NCI-H1436 (cell line): ENCODE measurements around the gene DGKG.

ENCODE experiments used
- DNase-seq: peaks from one replicate; lab custom pipeline; 2025; lab: John Stamatoyannopoulos, UW

Gene DGKG

GRCh38 chr3:186171521-186171920, 190.5 kb downstream of the DGKG start:
- DNase-seq = no peak

GRCh38 chr3:186170516-186170915, 191.5 kb downstream of the DGKG start:
- no peak for DNase-seq

- DNase-seq = no peak
Measured at GRCh38 chr3:186169379-186169778, 192.7 kb downstream of the DGKG start.

GRCh38 chr3:186168976-186169375, 193.1 kb downstream of the DGKG start:
- DNase-seq = no peak

- DNase-seq = no peak
Measured at GRCh38 chr3:186167646-186168395, 194.2 kb downstream of the DGKG start.

GRCh38 chr3:186166491-186167288, 195.3 kb downstream of the DGKG start:
- DNase-seq = no peak

- no peak for DNase-seq
Measured at GRCh38 chr3:186166036-186166435, 196.0 kb downstream of the DGKG start.

- no peak for DNase-seq
Measured at GRCh38 chr3:186165331-186165730, 196.7 kb downstream of the DGKG start.

GRCh38 chr3:186164696-186165095, 197.3 kb downstream of the DGKG start:
- DNase-seq = no peak

GRCh38 chr3:186162221-186162620, 199.8 kb downstream of the DGKG start:
- DNase-seq = no peak

- no peak for DNase-seq
Measured at GRCh38 chr3:186160691-186161243, 201.3 kb downstream of the DGKG start.

GRCh38 chr3:186154641-186155040, 207.4 kb downstream of the DGKG start:
- DNase-seq = no peak

- no peak for DNase-seq
Measured at GRCh38 chr3:186152889-186153292, 209.1 kb downstream of the DGKG start.

- no peak for DNase-seq
Measured at GRCh38 chr3:186152361-186152798, 209.7 kb downstream of the DGKG start.

- no peak for DNase-seq
Measured at GRCh38 chr3:186151077-186151971, 210.7 kb downstream of the DGKG start.

GRCh38 chr3:186150041-186150830, 211.8 kb downstream of the DGKG start:
- DNase-seq = no peak

GRCh38 chr3:186149319-186149960, 212.6 kb downstream of the DGKG start:
- DNase-seq = no peak

- no peak for DNase-seq
Measured at GRCh38 chr3:186144257-186144656, 217.8 kb downstream of the DGKG start.

GRCh38 chr3:186143250-186143649, 218.8 kb downstream of the DGKG start:
- DNase-seq = no peak

- DNase-seq = no peak
Measured at GRCh38 chr3:186142393-186142932, 219.6 kb downstream of the DGKG start.
